Globus pallidus (tissue), 1 donor: ENCODE data around the gene INSRR.

Source experiments
- DNase-seq: peaks from one replicate; pipeline ENCODE4 v3.0.0-alpha.2; 2015; ENCODE audit warnings: low spot score

Gene INSRR

GRCh38 chr1:156848461-156849150 lies 10.3 kb downstream of the INSRR start:
- DNase-seq, result no peak

DNA sequence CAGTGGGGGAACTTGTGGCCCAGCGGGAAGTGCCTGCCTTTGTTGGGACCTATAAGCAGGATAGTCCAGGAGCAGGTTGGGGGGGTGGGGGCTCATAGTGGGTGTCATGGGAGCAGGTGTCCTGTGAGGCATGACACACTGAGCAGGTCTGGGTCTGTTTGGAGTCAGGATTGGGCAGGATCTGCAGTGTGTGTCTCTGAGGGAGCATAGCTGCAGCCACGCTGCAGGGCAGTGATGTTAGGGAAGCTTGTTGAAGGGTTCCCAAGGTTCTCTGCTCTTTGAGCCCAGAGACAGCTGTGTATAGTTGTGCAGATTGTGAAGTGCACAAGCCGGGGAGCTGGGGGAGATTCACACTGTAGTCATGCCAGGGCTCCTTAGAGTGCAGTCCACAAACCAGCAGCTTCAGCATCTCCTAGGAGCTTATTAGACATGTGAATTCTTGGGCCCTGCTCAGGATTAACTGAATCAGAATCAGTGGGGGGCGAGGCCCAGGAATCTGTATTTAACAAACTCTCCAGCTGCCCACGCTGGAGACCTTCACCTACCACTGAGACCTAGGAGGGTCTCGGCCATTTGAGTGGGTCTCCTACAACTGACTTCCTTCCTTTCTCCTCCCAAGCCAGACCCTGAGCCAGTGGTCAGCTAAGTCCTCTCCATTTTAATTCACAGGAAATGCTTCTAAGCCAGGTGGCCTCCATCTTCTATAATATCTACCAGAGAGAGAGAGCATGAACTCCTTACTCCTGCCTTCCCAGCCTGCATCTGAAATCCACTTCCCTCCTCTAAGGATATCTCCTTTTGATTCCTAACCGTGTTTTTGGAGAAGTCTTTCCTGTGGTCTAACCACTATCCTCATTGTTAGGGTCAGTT lies 11.1 kb downstream of the INSRR start:
- no peak for DNase-seq

DNA sequence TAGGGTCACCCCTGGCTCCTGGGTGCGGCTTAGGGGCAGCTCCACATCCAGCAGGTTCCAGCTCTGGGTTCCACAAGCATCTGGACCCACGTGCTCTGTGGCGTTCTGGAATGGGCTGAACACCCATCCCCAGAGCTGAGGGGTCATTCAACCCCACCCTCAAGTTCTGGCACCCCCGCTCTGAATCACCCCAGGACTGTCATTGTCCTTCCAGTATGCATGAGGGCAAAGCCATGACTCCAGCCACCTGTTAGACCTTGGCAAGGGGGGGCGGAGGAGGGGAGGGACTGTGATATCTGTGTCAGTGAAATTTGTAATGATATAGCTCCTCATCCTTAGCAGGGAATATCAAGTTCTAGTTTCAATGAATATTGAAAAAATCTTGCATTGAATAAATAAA lies 12.3 kb downstream of the INSRR start:
- DNase-seq, result no peak

GRCh38 chr1:156845953-156846545 lies 12.9 kb downstream of the INSRR start:
- DNase-seq, result no peak

DNA sequence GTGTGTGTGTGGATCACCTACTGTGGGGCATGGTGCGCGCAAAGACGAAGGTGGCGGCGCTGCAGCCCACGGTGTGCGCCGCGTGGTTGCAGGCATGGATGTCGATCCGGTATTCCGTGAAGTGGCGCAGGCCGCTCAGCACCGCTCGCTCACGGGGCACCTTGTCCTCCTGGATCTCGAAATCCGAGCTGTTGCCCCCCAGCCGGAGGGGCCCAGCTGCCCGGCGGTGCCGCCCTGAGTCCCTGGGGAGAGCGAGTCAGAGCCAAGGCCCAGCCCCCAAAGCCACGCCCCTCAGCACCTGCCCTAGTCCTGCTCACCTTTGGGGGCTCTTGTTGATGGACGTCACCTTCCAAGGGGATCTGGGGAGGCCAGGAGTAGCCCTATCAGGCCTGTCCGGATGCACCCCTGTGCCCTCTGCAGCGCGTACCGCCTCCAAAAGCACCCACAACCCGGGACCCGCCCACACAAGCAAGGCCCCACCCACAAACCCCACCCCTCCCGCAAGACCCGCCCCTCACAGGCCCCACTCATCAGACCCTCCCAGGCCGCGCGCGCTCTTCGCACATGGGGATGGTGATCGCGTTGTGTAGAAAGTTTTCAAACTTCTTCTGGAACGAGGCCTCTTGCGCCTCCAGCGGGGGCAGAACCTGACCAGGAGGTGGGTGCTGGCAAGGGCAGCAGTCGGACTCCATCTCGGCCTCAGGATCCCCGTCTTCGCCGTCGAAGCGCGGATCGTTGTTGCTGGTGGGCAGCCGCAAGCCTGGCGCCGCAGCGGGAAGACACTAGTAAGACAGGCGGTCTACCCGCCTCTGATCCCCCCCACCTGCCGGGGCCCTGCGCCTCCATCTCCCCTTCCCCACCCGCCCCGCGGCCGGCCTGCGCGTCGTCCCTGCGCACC lies 13.6 kb downstream of the INSRR start:
- no peak for DNase-seq

- DNase-seq, result no peak
Measured at GRCh38 chr1:156844638-156845037, 14.3 kb downstream of the INSRR start.

DNA sequence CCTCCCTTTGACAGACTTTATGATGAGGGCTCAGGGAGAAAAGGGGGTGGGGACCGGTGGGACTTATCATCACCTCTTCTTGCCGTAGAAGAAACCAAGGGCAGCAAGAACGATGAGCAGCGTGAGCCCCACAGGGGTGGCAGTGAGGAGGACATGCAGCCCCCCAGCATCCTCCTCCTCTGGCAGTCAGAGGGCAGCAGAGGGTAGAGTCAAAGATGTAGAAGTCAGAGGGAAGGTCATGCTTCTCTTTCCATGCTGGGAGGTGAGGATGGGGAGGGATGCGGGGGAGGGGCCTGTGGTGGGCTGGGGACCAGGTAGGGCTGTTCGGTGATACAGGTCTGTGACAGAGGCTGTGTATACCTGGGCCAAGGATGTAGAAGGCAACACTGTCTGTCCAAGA lies 14.8 kb downstream of the INSRR start:
- no peak for DNase-seq

DNA sequence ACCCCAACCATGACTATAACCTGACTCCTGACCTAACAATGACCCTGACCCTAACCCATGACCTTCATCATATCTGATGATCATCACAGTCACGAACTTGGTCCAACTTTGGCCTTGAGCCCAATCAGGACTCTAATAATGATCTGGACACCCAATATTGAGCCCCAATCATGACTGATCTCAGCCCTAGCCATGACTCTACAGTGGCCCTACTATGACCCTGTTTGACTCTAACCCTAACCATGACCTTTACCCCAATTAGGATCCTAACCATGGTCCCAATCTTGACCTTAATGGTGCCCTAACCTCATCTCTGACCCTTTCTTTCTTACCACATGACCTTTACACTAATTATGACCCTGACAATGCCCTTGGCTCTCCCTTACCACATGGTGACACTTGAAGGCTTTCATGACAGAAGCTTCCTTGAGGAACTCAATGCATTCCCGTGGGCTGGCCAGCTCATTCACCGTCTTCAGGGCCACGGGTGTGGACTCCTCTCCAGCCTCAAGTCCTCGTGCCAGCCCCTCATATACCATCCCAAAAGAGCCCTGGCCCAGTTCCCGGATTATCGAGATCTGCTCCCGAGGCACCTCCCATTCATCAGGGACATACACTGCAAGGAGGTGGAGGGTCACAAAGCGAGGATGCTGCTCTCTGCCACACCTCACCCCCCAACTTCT lies 16.2 kb downstream of the INSRR start:
- DNase-seq, result no peak

- DNase-seq, result no peak
Measured at GRCh38 chr1:156841295-156841855, 17.5 kb downstream of the INSRR start.

DNA sequence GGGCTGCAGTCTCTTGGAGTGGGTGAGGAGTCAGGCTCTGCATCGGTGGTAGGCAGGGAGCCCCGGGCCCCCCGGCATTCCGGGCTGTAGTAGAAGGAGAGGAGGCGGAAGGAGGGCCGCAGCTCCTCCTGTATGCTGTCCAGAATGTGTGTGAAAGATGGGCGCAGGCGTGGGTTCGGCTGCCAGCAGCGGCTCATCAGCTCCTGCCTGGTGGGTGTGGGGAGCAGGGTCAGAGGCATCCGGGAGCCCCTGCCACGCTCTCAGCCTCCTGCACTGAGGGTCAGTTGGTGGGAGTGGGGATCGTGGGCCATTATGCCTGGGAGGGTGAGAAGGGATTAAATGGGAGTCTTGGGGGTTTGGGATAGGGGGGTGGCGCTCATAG lies 18.0 kb downstream of the INSRR start:
- no peak for DNase-seq

DNA sequence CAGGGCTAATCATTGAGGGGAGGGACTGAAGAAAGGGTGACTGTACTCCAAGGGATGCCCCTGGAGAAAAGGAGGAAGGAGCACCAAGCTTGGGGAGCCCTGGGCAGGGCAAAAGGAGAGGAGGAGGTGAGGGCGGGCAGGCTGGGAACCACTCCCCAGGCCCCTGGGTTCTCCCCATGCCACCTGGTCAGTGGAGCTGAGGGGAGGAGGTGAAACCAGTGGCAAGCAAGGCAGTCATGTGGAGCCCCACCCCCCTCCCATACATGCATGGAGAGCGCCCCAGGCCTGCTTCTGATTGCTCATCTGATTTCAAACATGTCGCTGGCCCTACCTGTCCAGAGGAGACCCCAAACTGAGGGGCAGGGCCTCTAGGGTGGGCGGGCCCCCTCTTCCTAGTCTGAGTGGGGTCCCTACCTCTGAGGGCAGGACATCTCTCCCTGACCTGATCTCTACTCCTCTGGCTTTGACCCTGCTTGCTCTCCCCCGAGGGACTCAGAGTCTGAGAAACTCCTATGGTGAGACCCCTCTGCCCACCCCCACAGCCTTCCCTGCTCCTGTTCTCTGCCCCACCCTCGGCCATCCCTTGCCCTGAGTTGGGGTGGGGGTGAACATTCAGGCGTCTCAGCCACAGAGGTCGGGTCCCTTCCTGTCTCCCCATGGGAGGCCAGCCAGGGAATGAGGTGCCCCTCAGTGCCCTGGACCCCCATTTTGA lies 18.6 kb downstream of the INSRR start:
- DNase-seq, result no peak

GRCh38 chr1:156839426-156840109 lies 19.3 kb downstream of the INSRR start:
- no peak for DNase-seq

DNA sequence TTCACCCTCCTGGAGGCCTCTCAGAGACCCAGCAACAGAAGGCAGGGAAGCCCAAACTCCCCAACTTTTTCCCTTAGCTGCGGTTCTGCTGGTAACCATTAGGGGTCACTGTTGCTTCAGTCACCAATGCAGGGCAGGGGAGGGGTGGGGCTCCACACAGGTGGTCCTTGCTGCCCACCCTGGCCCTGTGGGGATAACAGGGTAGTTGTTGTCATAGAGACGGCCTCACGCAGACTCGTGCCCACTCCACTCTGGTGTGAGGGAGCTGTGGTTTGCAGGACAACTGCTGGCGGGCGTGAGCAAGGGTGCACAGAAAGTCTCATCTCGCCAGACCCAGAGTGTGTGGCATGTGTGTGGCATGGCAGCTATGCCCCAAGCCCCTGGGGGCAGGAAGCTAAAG lies 19.9 kb downstream of the INSRR start:
- no peak for DNase-seq

GRCh38 chr1:156836892-156837291 lies 22.0 kb downstream of the INSRR start:
- DNase-seq, result no peak

DNA sequence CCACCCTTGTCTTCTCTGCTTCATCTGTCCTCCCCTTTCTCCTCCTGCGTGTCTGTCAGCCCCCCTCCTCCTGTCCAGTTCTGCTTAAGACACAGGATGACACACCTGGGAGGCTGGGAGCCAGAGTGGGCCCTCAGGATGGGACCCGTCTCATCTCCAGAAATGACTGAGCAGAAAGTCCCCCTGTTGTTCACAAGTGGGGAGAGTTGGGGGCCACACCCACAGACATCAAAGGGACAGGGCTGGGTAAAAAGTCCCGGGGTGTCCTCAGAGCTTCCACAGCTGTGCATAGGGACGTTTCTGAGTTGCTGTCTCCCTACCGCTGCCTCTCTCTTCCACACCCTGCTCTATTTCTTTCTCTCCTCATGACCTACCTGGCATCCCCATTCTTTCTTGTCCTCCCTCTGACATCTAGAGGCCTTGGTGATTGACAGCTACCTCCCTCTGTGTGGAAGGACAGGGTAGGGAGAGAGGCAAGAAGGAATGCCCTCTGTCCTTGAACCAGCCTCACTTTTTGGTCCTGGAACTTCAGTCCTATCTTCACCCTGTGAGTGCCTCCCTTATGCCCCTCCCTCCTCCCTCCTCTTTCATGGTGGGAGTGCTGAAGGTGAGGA lies 22.8 kb downstream of the INSRR start:
- DNase-seq, result no peak

GRCh38 chr1:156834322-156834721 lies 24.6 kb downstream of the INSRR start:
- no peak for DNase-seq

DNA sequence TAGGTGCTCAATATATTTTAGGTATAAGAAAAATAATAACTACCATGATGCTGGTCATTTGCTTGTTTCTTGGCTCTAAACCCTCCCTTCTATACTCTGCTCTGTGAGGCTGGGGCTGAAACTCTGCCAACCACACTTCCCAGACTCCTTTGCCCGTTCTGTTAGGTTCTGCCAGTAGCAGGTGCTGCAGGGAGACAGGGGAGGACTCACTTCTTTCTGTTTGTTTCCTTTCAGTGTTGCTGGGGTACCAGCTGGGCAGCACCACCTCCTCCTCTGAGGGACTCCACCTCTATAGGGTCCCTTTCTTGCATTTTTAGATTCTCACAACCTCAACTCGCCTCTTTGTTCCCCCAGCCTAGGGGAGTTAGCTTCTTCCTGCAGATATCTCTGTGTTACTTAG lies 25.3 kb downstream of the INSRR start:
- DNase-seq, result no peak

GRCh38 chr1:156832434-156832833 lies 26.5 kb downstream of the INSRR start:
- no peak for DNase-seq

DNA sequence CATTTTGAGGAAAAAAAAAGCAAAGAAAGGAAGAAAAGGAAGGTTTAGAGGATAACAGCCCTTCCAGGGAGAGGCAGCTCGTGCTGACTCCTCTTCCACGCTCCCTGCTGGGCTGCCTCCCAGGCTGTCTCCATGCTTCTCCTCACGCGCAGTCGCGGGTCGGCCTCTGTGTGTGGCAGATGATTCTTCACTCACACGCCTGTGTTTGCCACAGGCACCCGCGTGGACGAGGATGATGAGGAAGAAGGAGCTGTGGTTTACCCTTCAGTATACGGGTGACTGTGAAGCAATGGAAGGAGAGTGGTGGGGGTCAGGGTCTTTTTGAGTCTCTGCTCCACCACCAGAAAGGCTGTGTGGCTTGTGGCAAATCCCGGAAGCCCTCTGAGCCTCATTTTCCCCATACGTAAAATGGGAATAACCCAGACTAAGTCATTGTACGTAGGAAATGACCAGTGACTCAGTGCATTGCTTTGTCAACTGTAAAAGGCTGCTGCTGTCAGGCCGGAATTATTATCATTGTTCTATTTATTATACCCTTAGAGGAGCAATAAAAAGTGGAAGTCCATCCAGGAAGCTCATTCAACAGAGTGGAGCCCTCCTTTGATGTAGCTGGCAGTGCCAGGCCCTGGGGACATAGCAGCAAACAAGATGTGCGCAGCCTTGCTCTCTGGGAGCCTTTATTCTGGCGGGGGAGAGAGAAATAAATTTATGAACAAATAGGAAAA lies 30.4 kb downstream of the INSRR start:
- DNase-seq, result no peak
